Neural cell (in vitro differentiated cells): ENCODE results near the gene PSMB3. TPM values are rescaled to one million over a fixed set of nuclear protein-coding genes. Genes with fewer than 3 reads are reported as not detected.
A peak's percentile ranks its signal among the peaks of the same experiment; 100 is the strongest.

Experiments
- H2AFZ ChIP-seq: fragments of 200-600, 300-800 bp; sonication (generic), shearing (Covaris generic); 2 replicates; pipeline ENCODE4 v1.6.0; 2014; ENCODE audit warnings: low read depth, mild to moderate bottlenecking, antibody characterized with exemption, low read length, moderate library complexity
- H3F3A ChIP-seq: fragments of 200-600 bp; shearing (Covaris generic); 2 replicates; pipeline ENCODE4 v1.6.1; 2016; ENCODE audit warnings: mild to moderate bottlenecking, moderate library complexity, mixed read lengths, antibody characterized with exemption, low read length; ENCODE audit not compliant: insufficient read depth, poor library complexity, severe bottlenecking
- H3K27ac ChIP-seq: fragments of 200-600, 300-800 bp; sonication (generic), shearing (Covaris generic); 2 replicates; pipeline ENCODE4 v1.5.1; 2014; ENCODE audit warnings: mild to moderate bottlenecking, low read length, moderate library complexity
- H3K27me3 ChIP-seq: fragments of 300-800, 200-600 bp; sonication (generic), shearing (Covaris generic); 2 replicates; pipeline ENCODE4 v1.6.0; 2014; ENCODE audit warnings: mild to moderate bottlenecking, low read depth, low read length, moderate library complexity; ENCODE audit not compliant: insufficient read depth
- H3K36me3 ChIP-seq: fragments of 300-800, 200-600 bp; sonication (generic), shearing (Covaris generic); 2 replicates; pipeline ENCODE4 v1.5.1; 2014; ENCODE audit warnings: mild to moderate bottlenecking, antibody characterized with exemption, low read length, moderate library complexity; ENCODE audit not compliant: insufficient read depth
- H3K4me2 ChIP-seq: fragments of 300-800, 200-600 bp; sonication (generic), shearing (Covaris generic); 2 replicates; pipeline ENCODE4 v1.6.0; 2014; ENCODE audit warnings: mild to moderate bottlenecking, low read length
- H3K4me3 ChIP-seq: fragments of 300-800, 200-600 bp; sonication (generic), shearing (Covaris generic); 2 replicates; pipeline ENCODE4 v1.5.1; 2014; ENCODE audit warnings: mild to moderate bottlenecking, low read length, moderate library complexity
- H3K79me2 ChIP-seq: fragments of 200-600 bp; shearing (Covaris generic); replicated peaks from 2 replicates; pipeline ENCODE4 v1.6.0; 2014; ENCODE audit warnings: mild to moderate bottlenecking, low read length, moderate library complexity; ENCODE audit not compliant: insufficient read depth
- H3K9ac ChIP-seq: fragments of 300-800, 200-600 bp; sonication (generic), shearing (Covaris generic); 2 replicates; pipeline ENCODE4 v1.6.1; 2016; ENCODE audit warnings: mild to moderate bottlenecking, low read length, mixed read lengths
- H3K9me2 ChIP-seq: fragments of 200-600 bp; shearing (Covaris generic); 2 replicates; pipeline ENCODE4 v1.6.1; 2016; ENCODE audit warnings: mild to moderate bottlenecking, low read length, mixed read lengths; ENCODE audit not compliant: insufficient read depth
- H3K9me3 ChIP-seq: fragments of 200-600, 300-800 bp; sonication (generic), shearing (Covaris generic); 2 replicates; pipeline ENCODE4 v1.6.1; 2016; ENCODE audit warnings: mild to moderate bottlenecking, mixed run types, low read length, moderate library complexity, mixed read lengths
- H4K20me1 ChIP-seq: fragments of 200-600 bp; shearing (Covaris generic); 2 replicates; pipeline ENCODE4 v1.6.1; 2016; ENCODE audit warnings: mild to moderate bottlenecking, mixed run types; ENCODE audit not compliant: insufficient read depth
- MXI1 ChIP-seq: fragments of 450-650 bp; conservative IDR thresholded peaks from 2 replicates; pipeline ENCODE4 v1.6.1; 2014; ENCODE audit warnings: antibody characterized with exemption, mild to moderate bottlenecking; ENCODE audit not compliant: poor library complexity, severe bottlenecking
- POLR2AphosphoS5 ChIP-seq: IDR thresholded peaks from 2 replicates; pipeline ENCODE4 v1.6.1; 2012
- RAD21 ChIP-seq: fragments of 450-650 bp; conservative IDR thresholded peaks from 2 replicates; pipeline ENCODE4 v1.6.1; 2014; ENCODE audit warnings: antibody characterized with exemption, mild to moderate bottlenecking, moderate library complexity
- SMC3 ChIP-seq: fragments of 450-650 bp; conservative IDR thresholded peaks from 2 replicates; pipeline ENCODE4 v1.6.1; 2014; ENCODE audit warnings: antibody characterized with exemption, mild to moderate bottlenecking, moderate library complexity; ENCODE audit not compliant: poor library complexity
- polyA plus RNA-seq: library from polyadenylated mRNA; depleted of rRNA; stranded (reverse); fragments of >200 nt; gene quantifications from 2 replicates; pipeline ENCODE4 v1.2.3, GENCODE V29; 2014
- TF ChIP-seq, protein P1 (sequence below): fragments of 450-650 bp; IDR thresholded peaks from 2 replicates; pipeline ENCODE4 v1.5.1; 2014; ENCODE audit warnings: antibody characterized with exemption, mild to moderate bottlenecking, moderate library complexity; ENCODE audit not compliant: poor library complexity, severe bottlenecking
- TF ChIP-seq, protein P2 (sequence below): IDR thresholded peaks from 2 replicates; pipeline ENCODE4 v1.6.1; 2012; ENCODE audit warnings: borderline replicate concordance

Gene PSMB3
- polyA plus RNA-seq, 1 donor from 2014 or later = 338 TPM

DNA sequence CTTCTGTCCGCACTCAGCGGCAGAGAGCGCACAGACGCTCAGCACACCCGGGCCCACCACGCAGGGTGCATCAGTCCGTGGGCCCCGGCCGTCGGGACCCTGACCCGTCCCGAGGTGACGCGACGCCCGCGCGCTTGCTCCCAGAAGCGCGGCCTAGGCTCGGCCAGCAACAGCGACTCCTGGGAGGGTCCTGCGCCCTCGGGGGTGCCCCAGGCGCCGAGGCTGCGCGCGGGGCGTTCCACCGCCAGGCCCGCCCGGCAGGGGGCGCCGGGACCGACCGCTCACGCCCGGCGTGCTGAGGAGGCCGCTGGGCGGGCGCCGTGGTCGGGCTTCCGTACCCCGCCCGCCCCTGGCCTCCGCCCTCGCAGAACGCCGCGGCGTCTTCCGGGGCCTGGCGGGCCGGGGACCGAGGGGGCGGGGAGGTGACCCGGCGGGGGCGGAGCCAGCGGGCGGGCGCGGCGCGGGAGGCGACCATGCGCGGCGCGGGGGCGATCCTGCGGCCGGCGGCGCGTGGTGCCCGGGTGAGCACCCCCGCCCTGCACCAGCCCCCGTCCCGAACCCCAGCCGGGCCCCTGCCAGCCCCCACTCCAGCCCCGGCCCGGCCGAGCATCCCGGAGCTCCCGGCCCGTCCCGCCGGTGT is 22.5 kb upstream of the PSMB3 start, which contains the start of gene CISD3:
Gene CISD3 (plus strand): TSS at position 456 of the 640 bp plus-strand sequence. CDS start 18 bp downstream, at position 474.
- Histone ChIP-seq H3K9me3 (no peaks in the 10 kb centered on the region), H3K9ac (peak within 1 kb of the TSS; percentile 53), H3K27ac (no peak within 1 kb of the TSS), H3K36me3 (no peaks in the 10 kb centered on the region), H3K27me3 (no peaks in the 10 kb centered on the region), H3K9me2 (no peaks in the 10 kb centered on the region), H3K4me2 (peak within 1 kb of the TSS; percentile 51), H3K4me3 (peak within 1 kb of the TSS; percentile 63), H3F3A (no peaks in the 10 kb centered on the region), H4K20me1 (no peaks in the 10 kb centered on the region), H3K79me2 (no peaks in the 10 kb centered on the region), H2AFZ (no peak within 1 kb of the TSS)
- TF ChIP-seq SMC3 (peak; percentile 67), RAD21 (peak; percentile 59), MXI1 (no peak)
- TF ChIP-seq, protein P1, sequence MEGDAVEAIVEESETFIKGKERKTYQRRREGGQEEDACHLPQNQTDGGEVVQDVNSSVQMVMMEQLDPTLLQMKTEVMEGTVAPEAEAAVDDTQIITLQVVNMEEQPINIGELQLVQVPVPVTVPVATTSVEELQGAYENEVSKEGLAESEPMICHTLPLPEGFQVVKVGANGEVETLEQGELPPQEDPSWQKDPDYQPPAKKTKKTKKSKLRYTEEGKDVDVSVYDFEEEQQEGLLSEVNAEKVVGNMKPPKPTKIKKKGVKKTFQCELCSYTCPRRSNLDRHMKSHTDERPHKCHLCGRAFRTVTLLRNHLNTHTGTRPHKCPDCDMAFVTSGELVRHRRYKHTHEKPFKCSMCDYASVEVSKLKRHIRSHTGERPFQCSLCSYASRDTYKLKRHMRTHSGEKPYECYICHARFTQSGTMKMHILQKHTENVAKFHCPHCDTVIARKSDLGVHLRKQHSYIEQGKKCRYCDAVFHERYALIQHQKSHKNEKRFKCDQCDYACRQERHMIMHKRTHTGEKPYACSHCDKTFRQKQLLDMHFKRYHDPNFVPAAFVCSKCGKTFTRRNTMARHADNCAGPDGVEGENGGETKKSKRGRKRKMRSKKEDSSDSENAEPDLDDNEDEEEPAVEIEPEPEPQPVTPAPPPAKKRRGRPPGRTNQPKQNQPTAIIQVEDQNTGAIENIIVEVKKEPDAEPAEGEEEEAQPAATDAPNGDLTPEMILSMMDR = peak; percentile 83
- TF ChIP-seq, protein P2, sequence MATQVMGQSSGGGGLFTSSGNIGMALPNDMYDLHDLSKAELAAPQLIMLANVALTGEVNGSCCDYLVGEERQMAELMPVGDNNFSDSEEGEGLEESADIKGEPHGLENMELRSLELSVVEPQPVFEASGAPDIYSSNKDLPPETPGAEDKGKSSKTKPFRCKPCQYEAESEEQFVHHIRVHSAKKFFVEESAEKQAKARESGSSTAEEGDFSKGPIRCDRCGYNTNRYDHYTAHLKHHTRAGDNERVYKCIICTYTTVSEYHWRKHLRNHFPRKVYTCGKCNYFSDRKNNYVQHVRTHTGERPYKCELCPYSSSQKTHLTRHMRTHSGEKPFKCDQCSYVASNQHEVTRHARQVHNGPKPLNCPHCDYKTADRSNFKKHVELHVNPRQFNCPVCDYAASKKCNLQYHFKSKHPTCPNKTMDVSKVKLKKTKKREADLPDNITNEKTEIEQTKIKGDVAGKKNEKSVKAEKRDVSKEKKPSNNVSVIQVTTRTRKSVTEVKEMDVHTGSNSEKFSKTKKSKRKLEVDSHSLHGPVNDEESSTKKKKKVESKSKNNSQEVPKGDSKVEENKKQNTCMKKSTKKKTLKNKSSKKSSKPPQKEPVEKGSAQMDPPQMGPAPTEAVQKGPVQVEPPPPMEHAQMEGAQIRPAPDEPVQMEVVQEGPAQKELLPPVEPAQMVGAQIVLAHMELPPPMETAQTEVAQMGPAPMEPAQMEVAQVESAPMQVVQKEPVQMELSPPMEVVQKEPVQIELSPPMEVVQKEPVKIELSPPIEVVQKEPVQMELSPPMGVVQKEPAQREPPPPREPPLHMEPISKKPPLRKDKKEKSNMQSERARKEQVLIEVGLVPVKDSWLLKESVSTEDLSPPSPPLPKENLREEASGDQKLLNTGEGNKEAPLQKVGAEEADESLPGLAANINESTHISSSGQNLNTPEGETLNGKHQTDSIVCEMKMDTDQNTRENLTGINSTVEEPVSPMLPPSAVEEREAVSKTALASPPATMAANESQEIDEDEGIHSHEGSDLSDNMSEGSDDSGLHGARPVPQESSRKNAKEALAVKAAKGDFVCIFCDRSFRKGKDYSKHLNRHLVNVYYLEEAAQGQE = no peak

DNA sequence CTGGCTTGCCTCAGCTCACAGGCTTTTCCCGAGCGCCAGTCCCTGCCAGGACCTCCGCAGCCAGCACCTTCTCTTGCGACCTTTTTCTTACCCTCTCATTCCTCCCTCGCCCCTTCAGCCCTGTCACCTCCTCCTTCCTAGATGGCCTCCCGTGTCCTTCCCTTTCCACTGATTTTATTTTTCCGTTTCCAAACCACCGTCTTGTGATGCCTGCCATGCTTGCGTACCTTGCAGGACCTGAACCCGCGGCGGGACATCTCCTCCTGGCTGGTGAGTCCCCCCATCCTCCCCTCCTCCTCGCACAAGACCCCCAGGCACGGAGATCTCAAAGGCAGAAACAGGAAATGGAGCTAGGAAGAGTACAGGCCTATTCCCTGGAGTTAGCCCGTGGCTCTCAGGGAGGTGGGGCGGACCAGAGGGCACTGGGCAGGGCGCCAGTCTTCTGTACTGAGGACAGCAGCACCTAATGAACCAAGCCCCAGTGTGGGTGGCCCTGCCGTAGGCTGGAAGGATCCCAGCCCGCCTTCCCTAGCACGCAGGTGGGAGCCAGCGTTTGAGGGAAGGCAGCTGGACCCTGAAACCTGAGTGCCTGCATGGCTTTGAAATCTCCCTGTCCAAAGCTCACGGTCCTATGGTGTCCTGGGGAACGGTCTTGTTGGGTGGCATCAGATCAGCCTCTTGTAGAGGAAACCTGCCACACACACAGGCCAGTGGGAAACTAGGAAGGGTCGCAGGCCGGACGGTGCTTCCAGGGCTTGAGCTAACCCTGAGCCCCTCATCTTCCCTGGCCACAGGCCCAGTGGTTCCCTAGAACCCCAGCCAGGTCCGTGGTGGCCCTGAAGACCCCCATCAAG is 21.8 kb upstream of the PSMB3 start:
- no peaks in the 10 kb centered on the region for H4K20me1 ChIP-seq
- H3K27me3 ChIP-seq = no peaks in the 10 kb centered on the region
- no peaks in the 10 kb centered on the region for H3F3A ChIP-seq
- no peaks in the 10 kb centered on the region for H3K36me3 ChIP-seq
- H3K9ac ChIP-seq = peak overlapping the region; percentile 53
- no peak overlapping the region for H2AFZ ChIP-seq
- H3K79me2 ChIP-seq = no peaks in the 10 kb centered on the region
- no peak overlapping the region for H3K27ac ChIP-seq
- TF ChIP-seq POLR2AphosphoS5 = peak; percentile 19
- TF ChIP-seq MXI1 = no peak
- H3K9me2 ChIP-seq = no peaks in the 10 kb centered on the region
- peak overlapping the region; percentile 51 for H3K4me2 ChIP-seq
- no peaks in the 10 kb centered on the region for H3K9me3 ChIP-seq
- peak overlapping the region; percentile 61 for H3K4me3 ChIP-seq
